KMS-11 (cell line): ENCODE data around the gene CCR9.

Experiments used
- H2AFZ ChIP-seq: fragments of 200-600 bp; sonication (generic); 2 replicates; pipeline ENCODE4 v1.6.1; 2016; ENCODE audit warnings: antibody characterized with exemption, mixed run types, low read depth
- H3K27ac ChIP-seq: fragments of 200-600 bp; sonication (generic); 2 replicates; pipeline ENCODE4 v1.6.1; 2016; ENCODE audit warnings: mild to moderate bottlenecking, mixed run types
- H3K27me3 ChIP-seq: fragments of 200-600 bp; sonication (generic); 2 replicates; pipeline ENCODE4 v1.6.1; 2017; ENCODE audit warnings: mild to moderate bottlenecking, low read depth, mixed run types, moderate library complexity; ENCODE audit not compliant: insufficient read depth
- H3K36me3 ChIP-seq: fragments of 200-600 bp; sonication (generic); 2 replicates; pipeline ENCODE4 v1.6.1; 2017; ENCODE audit warnings: mild to moderate bottlenecking, mixed run types; ENCODE audit not compliant: insufficient read depth
- H3K4me1 ChIP-seq: fragments of 200-600 bp; sonication (generic); 2 replicates; pipeline ENCODE4 v1.6.1; 2016; ENCODE audit warnings: mild to moderate bottlenecking, low read depth, mixed run types; ENCODE audit not compliant: poor library complexity, severe bottlenecking
- H3K4me2 ChIP-seq: fragments of 200-600 bp; sonication (generic); 2 replicates; pipeline ENCODE4 v1.7.0; 2016; ENCODE audit warnings: mild to moderate bottlenecking, mixed run types
- H3K4me3 ChIP-seq: fragments of 200-600 bp; sonication (generic); IDR thresholded peaks from 2 replicates; pipeline ENCODE4 v1.6.1; 2017; ENCODE audit warnings: low read depth, low read length, mixed read lengths; ENCODE audit not compliant: insufficient read depth
- H3K79me2 ChIP-seq: fragments of 200-600 bp; sonication (generic); 2 replicates; pipeline ENCODE4 v1.6.1; 2016; ENCODE audit warnings: low read depth, mixed run types; ENCODE audit not compliant: insufficient read depth
- H3K9ac ChIP-seq: fragments of 200-600 bp; sonication (generic); 2 replicates; pipeline ENCODE4 v1.6.1; 2016; ENCODE audit warnings: mild to moderate bottlenecking, mixed run types
- H4K20me1 ChIP-seq: fragments of 200-600 bp; sonication (generic); 2 replicates; pipeline ENCODE4 v1.6.1; 2016; ENCODE audit warnings: mild to moderate bottlenecking, mixed run types; ENCODE audit not compliant: insufficient read depth
- CTCF ChIP-seq: fragments of 200-600 bp; sonication (generic); conservative IDR thresholded peaks from 2 replicates; pipeline ENCODE4 v1.6.1; 2017; ENCODE audit warnings: low read depth, mild to moderate bottlenecking, antibody characterized with exemption, low read length, moderate library complexity, mixed read lengths

Gene CCR9

GRCh38 chr3:45950686-45951600, 64.6 kb downstream of the CCR9 start:
- Histone ChIP-seq H3K9ac (no peak overlapping the region), H3K36me3 (no peaks in the 10 kb centered on the region), H3K4me2 (no peak overlapping the region), H3K4me3 (no peak overlapping the region), H3K27ac (no peak overlapping the region), H3K79me2 (no peaks in the 10 kb centered on the region), H3K27me3 (no peaks in the 10 kb centered on the region), H4K20me1 (no peaks in the 10 kb centered on the region), H3K4me1 (no peaks in the 10 kb centered on the region), H2AFZ (no peak overlapping the region)
- TF ChIP-seq CTCF = no peak

GRCh38 chr3:45951946-45952345, 65.6 kb downstream of the CCR9 start:
- no peak for TF ChIP-seq CTCF
- Histone ChIP-seq H3K27me3 (no peaks in the 10 kb centered on the region), H3K27ac (no peak overlapping the region), H3K4me3 (no peak overlapping the region), H3K4me2 (no peak overlapping the region), H3K36me3 (no peaks in the 10 kb centered on the region), H2AFZ (no peak overlapping the region), H3K9ac (no peak overlapping the region), H3K79me2 (no peaks in the 10 kb centered on the region), H4K20me1 (no peaks in the 10 kb centered on the region), H3K4me1 (no peaks in the 10 kb centered on the region)

DNA sequence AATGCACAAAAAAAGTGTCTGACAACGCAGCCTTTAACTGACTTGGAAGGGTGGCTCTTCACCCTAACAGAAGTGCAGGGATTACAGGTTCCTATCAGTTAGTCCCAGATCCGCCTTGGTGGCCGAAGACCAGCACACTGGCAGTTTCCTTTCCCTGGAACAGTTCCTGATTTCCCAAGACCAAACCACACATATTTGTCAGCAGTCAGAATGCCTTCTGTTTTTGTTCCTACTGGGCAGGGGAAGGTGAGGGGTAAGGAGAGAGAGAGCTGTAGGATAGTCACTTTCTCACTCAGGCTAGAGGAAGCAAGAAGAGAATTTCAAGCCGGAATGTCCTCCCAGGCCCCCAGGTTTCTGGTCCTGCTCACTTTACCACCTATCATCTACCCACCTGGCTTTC, 66.1 kb downstream of the CCR9 start:
- H3K4me2 ChIP-seq = no peak overlapping the region
- H3K9ac ChIP-seq = no peak overlapping the region
- H3K36me3 ChIP-seq = no peaks in the 10 kb centered on the region
- H2AFZ ChIP-seq = no peak overlapping the region
- no peaks in the 10 kb centered on the region for H3K27me3 ChIP-seq
- H3K4me1 ChIP-seq = no peaks in the 10 kb centered on the region
- no peaks in the 10 kb centered on the region for H3K79me2 ChIP-seq
- no peak for TF ChIP-seq CTCF
- H3K27ac ChIP-seq = no peak overlapping the region
- H3K4me3 ChIP-seq = no peak overlapping the region
- no peaks in the 10 kb centered on the region for H4K20me1 ChIP-seq
